HG03442 (cell line): ENCODE results near the gene PPP1R12A.

ENCODE experiments used
- ATAC-seq: cut with Tn5 transposase; IDR thresholded peaks from one replicate; pipeline ENCODE4 v1.9.1; 2021; ENCODE audit warnings: mild to moderate bottlenecking, moderate library complexity; ENCODE audit not compliant: unreplicated experiment

The PPP1R12A gene

DNA sequence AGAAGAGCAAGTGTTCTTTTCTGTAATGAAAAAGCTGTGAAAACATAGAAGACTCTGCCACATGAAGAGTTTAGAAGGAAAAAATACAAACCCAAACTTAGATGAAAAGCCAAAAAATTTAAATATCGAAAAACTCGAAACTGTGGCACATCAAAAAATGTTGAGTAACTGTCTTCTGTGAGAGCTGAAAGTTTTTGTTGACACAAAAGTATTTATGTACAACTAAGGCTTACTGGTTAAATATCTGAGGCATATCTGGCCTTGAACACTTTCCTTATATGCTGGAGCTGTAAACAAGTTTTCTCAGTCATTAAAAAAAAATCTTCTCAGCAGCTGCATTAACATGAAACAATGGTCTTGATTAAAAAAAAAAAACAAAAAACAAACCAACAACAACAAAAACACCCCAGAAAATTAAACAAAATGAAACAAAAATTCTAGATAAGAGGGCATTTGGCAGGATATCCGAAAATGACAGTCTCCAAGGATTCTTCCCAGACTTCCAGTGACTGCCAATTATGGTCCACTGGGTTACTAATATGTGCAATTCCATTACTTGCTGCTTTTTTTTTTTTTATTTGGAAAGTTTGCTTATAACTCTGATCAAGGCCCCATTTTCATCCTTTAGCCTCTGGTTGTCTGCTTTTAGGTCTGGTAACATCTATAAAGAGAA, 159.4 kb downstream of the PPP1R12A start:
- ATAC-seq, result no peak

DNA sequence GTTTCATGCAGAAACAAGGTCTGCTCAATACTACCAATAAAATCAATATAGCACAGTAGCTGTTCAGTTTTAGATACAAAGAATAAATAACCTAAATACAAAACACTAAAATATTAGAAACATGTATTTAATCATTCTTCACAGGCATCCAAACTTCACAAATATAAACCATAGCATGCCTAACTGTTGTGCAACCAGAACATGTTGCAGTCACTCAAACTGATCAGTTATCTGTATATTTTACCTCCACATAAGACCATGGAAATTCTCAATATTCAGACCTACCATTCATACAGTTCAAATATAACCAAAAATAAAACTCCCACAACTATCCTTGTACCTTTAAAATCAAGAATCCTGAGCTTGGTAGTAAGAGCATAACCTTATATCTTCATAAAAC, 161.0 kb downstream of the PPP1R12A start:
- ATAC-seq, result no peak

DNA sequence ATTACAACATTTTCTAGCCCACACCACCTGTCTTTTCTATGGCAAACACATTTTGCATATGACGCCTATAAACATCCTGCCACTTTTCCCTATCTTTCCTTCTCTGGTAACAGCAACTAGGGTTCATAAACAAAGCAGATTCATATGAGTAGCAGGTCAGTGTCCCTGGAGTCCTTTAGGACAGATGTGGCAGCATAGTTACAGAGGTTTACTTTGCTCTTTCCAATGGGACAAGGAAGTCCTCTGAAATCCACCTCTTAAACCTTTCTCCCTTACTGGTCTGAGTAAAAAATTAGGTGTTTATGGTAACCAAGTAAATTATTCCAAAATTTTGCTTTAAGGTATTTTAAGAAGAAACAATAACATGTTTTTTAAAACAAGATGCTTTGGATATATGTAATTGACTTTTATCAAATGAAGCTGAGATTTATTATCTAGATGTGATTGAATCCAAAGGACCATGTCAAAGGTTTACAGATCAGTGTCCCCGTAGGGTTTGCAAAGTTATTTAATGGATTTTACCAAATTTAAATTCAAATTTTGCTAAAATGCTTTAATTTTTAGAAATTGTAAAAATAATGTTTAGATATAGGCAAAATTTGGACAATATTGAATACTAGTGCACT, 164.9 kb downstream of the PPP1R12A start:
- ATAC-seq, result no peak

GRCh38 chr12:79769189-79769859, 165.6 kb downstream of the PPP1R12A start:
- ATAC-seq, result no peak

DNA sequence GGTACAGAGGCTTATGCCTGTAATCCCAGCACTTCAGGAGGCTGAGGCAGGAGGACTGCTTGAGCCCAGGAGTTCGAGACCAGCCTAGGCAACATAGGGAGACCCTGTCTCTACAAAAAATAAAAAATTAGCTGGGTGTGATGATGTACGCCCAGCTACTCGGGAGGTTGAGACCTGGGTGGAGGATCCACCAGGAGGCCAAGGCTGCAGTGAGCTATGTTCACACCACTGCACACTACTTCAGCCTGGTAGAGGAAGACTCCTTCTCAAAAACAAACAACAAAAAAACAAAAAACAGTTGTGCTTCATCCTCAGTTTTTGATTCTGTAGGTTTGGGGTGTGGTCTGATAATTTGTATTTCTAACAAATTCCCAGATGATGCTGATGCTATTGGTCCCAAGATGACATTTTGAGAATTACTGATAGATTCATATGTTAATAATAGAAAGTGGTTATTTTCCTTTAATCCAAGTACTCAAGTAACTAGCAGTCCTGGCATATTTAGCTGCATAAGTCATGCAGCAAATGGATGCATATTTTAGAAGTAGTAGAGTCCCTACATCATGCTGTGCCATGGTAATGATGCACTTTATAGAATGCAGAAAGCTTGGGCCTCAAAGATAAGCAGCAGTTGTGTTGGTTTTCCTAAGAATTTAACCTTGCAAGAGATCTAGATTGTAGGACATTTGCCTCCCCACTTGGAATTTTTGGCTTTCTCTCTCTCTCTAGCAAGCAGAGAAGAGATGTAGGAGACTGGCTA, 168.0 kb downstream of the PPP1R12A start:
- no peak for ATAC-seq

- ATAC-seq, result no peak
Observed at GRCh38 chr12:79765157-79765556, 169.7 kb downstream of the PPP1R12A start.

- ATAC-seq, result no peak
Observed at GRCh38 chr12:79764641-79765040, 170.3 kb downstream of the PPP1R12A start.

DNA sequence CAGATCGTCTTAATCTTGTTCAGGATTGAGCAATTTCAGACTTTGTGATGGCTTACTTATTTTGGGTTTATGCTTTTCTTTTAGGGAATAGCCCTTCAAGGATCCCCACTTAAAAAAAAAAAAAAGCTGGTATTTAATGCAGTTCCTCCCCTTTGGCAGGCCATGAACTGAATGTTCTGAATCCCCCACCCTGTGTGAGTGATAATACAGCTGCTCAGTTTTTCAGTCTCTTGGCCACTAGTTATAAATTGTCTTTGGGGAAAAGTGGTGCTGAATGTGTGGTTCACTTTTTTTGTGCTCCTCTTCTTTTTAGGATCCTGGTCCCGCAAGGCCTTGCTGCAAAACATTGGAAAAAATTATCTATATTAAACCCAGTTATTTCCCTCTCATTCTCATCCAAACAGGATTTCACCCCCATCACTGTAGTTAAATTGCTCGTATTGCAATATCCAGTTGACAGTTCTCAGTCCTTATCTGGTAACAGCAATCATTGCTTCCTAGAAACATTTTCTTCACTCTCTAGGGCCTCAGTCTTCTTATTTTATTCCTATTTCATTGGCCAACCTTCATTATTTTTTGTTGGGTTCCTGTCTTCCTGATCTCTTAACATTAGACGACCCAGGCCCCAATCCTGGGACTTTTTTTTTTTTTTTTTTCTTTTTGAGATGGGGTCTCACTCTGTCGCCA, 171.0 kb downstream of the PPP1R12A start:
- no peak for ATAC-seq

DNA sequence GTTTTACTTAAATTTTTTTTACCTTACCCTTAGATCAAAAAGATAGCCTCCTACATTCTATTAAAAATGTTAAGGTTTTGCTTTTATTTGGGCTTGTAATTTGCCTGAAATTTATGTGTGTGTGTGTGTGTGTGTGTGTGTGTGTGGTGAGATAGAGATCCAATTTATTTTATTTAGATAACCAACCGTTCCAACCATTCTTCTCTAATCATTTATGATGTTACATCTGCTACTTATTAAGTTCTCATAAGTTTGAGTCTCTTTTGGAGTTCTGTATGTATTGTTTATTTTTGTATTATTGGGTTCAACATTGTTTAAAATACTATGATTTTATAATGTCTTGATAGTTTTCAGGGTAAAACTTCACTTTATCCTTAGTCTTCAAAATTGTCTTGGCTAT, 173.6 kb downstream of the PPP1R12A start:
- ATAC-seq, result no peak

DNA sequence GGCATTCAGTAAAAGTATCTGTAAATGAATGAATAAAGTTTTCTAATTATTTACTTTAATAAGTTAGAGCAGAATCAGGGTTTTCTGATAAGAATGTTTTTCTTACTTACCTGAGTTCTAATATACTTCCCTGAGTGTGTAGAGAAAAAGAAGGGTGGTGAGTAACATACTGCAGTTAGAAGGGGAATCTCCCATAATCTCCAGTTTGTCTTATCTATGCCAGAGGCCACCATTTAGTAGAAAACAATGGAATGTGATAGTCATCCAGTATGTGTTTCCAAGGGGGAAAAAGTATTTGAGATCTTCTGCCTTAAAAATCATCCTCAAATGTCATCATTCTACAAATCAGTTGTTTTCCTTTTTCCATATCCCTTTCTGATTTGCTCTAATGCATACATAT, 187.6 kb downstream of the PPP1R12A start:
- no peak for ATAC-seq

DNA sequence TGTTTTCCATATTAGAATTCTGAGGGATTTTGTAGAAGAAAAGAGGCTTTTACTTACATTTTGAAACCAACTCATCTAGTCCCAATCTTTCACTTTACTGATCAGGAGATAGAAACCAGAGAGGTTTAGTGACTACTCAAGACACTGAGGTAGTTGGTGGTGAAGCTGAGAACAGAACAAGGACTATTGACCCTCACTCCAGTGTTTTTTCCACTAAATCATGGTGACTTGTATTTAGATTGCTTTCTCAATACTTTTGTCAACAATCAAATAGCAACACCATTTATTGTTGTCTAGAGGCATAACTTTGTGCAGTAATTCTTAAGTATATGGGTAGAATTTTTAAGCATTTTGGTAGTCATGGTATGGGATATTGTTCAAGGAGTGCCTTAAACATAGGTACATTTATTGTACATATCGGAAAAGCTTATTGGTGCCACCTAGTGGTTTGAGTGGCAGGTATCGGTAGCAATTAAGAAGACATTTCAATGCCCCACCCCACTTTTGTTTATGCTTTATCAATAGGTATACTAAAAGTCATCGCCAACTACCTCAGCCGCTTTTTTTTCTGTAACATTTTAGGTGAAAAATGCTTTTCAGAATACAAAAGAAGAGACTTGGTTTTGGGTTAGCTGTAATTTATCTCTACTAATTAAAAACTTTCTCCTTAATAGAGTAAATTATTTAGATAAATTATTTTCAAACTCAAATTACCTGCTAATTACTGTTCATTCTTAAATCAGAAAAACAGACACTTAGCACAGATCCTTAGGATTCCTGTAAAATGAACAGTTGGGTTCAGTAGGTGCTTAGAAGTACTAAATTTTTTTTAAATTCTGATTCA, 196.8 kb downstream of the PPP1R12A start:
- peak; percentile 86 for ATAC-seq

GRCh38 chr12:79732638-79733037, 202.3 kb downstream of the PPP1R12A start:
- ATAC-seq, result no peak

DNA sequence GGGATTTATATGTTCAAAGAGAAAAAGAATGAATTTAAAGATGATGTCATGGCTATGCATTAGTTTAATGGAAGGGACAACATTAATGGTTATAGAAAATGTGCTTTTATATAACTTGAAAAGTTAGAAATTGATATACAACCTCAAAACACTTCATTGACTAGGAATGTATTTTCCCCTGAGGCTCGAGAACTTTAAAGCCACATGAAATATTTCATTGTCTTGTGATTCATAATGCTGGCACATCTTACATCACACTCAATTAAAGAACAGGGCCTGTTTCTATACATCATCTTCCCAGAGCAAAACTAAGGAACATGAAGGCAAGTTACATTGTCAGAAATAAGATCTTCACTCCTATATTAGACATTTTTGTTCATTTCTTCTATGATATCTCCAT, 208.9 kb downstream of the PPP1R12A start:
- ATAC-seq, result no peak
